ENCODE data around the gene PDRG1.
A peak's percentile ranks its signal among the peaks of the same experiment; 100 is the strongest.

PDRG1 gene

DNA sequence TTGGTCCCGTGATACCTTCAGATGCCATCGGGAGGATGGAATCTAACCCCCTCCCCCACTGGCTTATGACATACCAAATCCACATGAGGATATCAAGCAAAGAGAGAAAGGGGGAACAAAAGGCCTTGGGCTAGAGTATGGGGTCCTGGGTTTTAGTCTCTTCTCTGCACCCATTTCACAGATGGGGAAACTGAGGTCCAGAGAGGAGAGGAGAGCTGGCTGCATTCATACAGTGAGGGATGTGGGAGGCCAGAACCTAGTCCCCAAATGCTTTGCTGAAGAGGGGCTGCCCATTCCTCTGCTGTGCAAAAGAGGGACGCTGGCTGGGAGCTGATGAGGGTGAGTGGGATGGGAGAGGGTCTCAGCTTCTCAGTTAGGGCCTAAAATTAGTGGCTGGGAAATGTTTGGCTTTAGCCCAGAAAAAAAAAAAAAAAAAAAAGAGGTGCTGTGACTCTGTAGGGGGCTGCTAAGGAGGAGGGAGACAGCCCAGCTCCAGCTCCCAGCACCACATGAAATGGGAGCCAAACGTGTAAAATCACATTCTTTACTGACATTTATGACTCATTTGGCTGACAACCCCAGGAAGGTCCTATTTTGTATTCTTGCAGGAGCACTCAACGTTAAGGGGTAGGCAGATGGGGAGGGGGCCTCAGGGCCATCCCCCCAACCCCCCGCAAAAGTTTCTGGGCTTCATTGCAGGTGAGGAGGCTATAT is 28.0 kb upstream of the PDRG1 start:
- Histone ChIP-seq H3K9me3 (ENCODE audit: insufficient read depth, low read depth, low read length) (no peaks in the 10 kb centered on the region), H3K27me3 (ENCODE audit: insufficient read depth, low read length) (no peaks in the 10 kb centered on the region), H3K27ac (ENCODE audit: low read length) (no peak overlapping the region), H3K9ac (ENCODE audit: low read depth, low read length) (no peak overlapping the region), H3K36me3 (ENCODE audit: insufficient read depth, low read depth, low read length) (no peaks in the 10 kb centered on the region), H3K4me1 (ENCODE audit: insufficient read depth, low read length) (peaks cover 5% of the 10 kb centered on the region; the same call in 1 of the 2 replicates), H3K4me3 (ENCODE audit: low read length) (no peak overlapping the region)

DNA sequence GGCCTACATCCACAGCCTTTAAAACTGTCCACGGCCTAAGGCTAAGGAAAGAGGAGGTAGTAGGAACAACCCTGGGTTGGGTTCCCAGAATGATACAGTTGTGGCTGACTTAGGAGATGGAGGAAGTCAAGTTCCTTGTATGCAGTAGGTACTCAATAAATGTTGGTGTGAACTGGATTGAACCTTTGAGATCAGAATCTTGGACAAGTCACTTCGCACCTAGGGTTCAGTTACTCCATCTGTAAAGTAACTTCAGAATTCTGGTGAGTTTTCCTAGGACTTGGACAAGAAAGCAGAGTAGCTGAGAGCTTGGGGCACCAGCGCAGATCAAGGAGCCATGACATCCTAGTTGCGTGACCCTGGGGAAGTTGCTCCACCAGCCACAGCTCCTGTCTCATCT is 25.2 kb upstream of the PDRG1 start:
- Histone ChIP-seq H3K36me3 (ENCODE audit: insufficient read depth, low read depth, low read length) (no peaks in the 10 kb centered on the region), H3K9me3 (ENCODE audit: insufficient read depth, low read depth, low read length) (no peaks in the 10 kb centered on the region), H3K9ac (ENCODE audit: low read depth, low read length) (no peak overlapping the region), H3K27me3 (ENCODE audit: insufficient read depth, low read length) (peaks cover 6% of the 10 kb centered on the region; the same call in 1 of the 2 replicates), H3K4me3 (ENCODE audit: low read length) (no peak overlapping the region), H3K4me1 (ENCODE audit: insufficient read depth, low read length) (peaks cover 13% of the 10 kb centered on the region), H3K27ac (ENCODE audit: low read length) (no peak overlapping the region)

- Histone ChIP-seq H3K27me3 (ENCODE audit: insufficient read depth, low read length) (peaks cover 15% of the 10 kb centered on the region; the same call in 1 of the 2 replicates), H3K4me1 (ENCODE audit: insufficient read depth, low read length) (peaks cover 13% of the 10 kb centered on the region), H3K36me3 (ENCODE audit: insufficient read depth, low read depth, low read length) (no peaks in the 10 kb centered on the region), H3K27ac (ENCODE audit: low read length) (no peak overlapping the region), H3K4me3 (ENCODE audit: low read length) (no peak overlapping the region), H3K9me3 (ENCODE audit: insufficient read depth, low read depth, low read length) (no peaks in the 10 kb centered on the region), H3K9ac (ENCODE audit: low read depth, low read length) (no peak overlapping the region)
Observed at GRCh38 chr20:31975874-31976273, 24.0 kb upstream of the PDRG1 start.

- H3K27ac ChIP-seq (ENCODE audit: low read length) = peak overlapping the region; percentile 79
- peaks cover 23% of the 10 kb centered on the region for H3K27me3 ChIP-seq (ENCODE audit: insufficient read depth, low read length)
- no peaks in the 10 kb centered on the region for H3K9me3 ChIP-seq (ENCODE audit: insufficient read depth, low read depth, low read length)
- H3K36me3 ChIP-seq (ENCODE audit: insufficient read depth, low read depth, low read length) = no peaks in the 10 kb centered on the region
- H3K9ac ChIP-seq (ENCODE audit: low read depth, low read length) = peak overlapping the region; percentile 62; the same call in 1 of the 2 replicates
- H3K4me3 ChIP-seq (ENCODE audit: low read length) = peak overlapping the region; percentile 42; the same call in 1 of the 2 replicates
- H3K4me1 ChIP-seq (ENCODE audit: insufficient read depth, low read length) = peaks cover 13% of the 10 kb centered on the region
Observed at GRCh38 chr20:31974951-31975487, 23.2 kb upstream of the PDRG1 start.

GRCh38 chr20:31974296-31974695 is 22.4 kb upstream of the PDRG1 start:
- Histone ChIP-seq H3K9ac (ENCODE audit: low read depth, low read length) (peak overlapping the region; percentile 62; the same call in 1 of the 2 replicates), H3K4me3 (ENCODE audit: low read length) (peak overlapping the region; percentile 42; the same call in 1 of the 2 replicates), H3K27me3 (ENCODE audit: insufficient read depth, low read length) (peaks cover 30% of the 10 kb centered on the region), H3K4me1 (ENCODE audit: insufficient read depth, low read length) (peaks cover 13% of the 10 kb centered on the region), H3K9me3 (ENCODE audit: insufficient read depth, low read depth, low read length) (no peaks in the 10 kb centered on the region), H3K27ac (ENCODE audit: low read length) (peak overlapping the region; percentile 79), H3K36me3 (ENCODE audit: insufficient read depth, low read depth, low read length) (no peaks in the 10 kb centered on the region)

- no peak overlapping the region for H3K4me3 ChIP-seq (ENCODE audit: low read length)
- peaks cover 19% of the 10 kb centered on the region for H3K4me1 ChIP-seq (ENCODE audit: insufficient read depth, low read length)
- no peaks in the 10 kb centered on the region for H3K9me3 ChIP-seq (ENCODE audit: insufficient read depth, low read depth, low read length)
- no peaks in the 10 kb centered on the region for H3K36me3 ChIP-seq (ENCODE audit: insufficient read depth, low read depth, low read length)
- no peak overlapping the region for H3K9ac ChIP-seq (ENCODE audit: low read depth, low read length)
- peaks cover 38% of the 10 kb centered on the region for H3K27me3 ChIP-seq (ENCODE audit: insufficient read depth, low read length)
- H3K27ac ChIP-seq (ENCODE audit: low read length) = no peak overlapping the region
Observed at GRCh38 chr20:31972471-31973021, 20.7 kb upstream of the PDRG1 start.

GRCh38 chr20:31969991-31970390 is 18.1 kb upstream of the PDRG1 start:
- Histone ChIP-seq H3K9ac (ENCODE audit: low read depth, low read length) (no peak overlapping the region), H3K4me3 (ENCODE audit: low read length) (no peak overlapping the region), H3K4me1 (ENCODE audit: insufficient read depth, low read length) (peaks cover 22% of the 10 kb centered on the region), H3K27ac (ENCODE audit: low read length) (no peak overlapping the region), H3K36me3 (ENCODE audit: insufficient read depth, low read depth, low read length) (no peaks in the 10 kb centered on the region), H3K9me3 (ENCODE audit: insufficient read depth, low read depth, low read length) (no peaks in the 10 kb centered on the region), H3K27me3 (ENCODE audit: insufficient read depth, low read length) (peaks cover 52% of the 10 kb centered on the region)

GRCh38 chr20:31968291-31969126 is 16.7 kb upstream of the PDRG1 start:
- H3K4me1 ChIP-seq (ENCODE audit: insufficient read depth, low read length) = peaks cover 13% of the 10 kb centered on the region; the same call in 1 of the 2 replicates
- no peaks in the 10 kb centered on the region for H3K9me3 ChIP-seq (ENCODE audit: insufficient read depth, low read depth, low read length)
- no peak overlapping the region for H3K27ac ChIP-seq (ENCODE audit: low read length)
- peaks cover 60% of the 10 kb centered on the region for H3K27me3 ChIP-seq (ENCODE audit: insufficient read depth, low read length)
- peak overlapping the region; percentile 64 for H3K4me3 ChIP-seq (ENCODE audit: low read length)
- no peak overlapping the region for H3K9ac ChIP-seq (ENCODE audit: low read depth, low read length)
- H3K36me3 ChIP-seq (ENCODE audit: insufficient read depth, low read depth, low read length) = no peaks in the 10 kb centered on the region

- H3K4me3 ChIP-seq (ENCODE audit: low read length) = peak within 1 kb of the TSS; percentile 74
Observed at GRCh38 chr20:31967830-31968249, 16.0 kb upstream of the PDRG1 start, which contains the start of gene XKR7. Gene XKR7, plus strand, starts transcription at chr20:31968151. Its CDS starts 25 bp downstream, at chr20:31968176.

GRCh38 chr20:31966991-31967655 is 15.3 kb upstream of the PDRG1 start:
- Histone ChIP-seq H3K4me3 (ENCODE audit: low read length) (peak overlapping the region; percentile 74), H3K27me3 (ENCODE audit: insufficient read depth, low read length) (peaks cover 57% of the 10 kb centered on the region), H3K4me1 (ENCODE audit: insufficient read depth, low read length) (peaks cover 13% of the 10 kb centered on the region; the same call in 1 of the 2 replicates), H3K36me3 (ENCODE audit: insufficient read depth, low read depth, low read length) (no peaks in the 10 kb centered on the region), H3K27ac (ENCODE audit: low read length) (no peak overlapping the region), H3K9me3 (ENCODE audit: insufficient read depth, low read depth, low read length) (no peaks in the 10 kb centered on the region), H3K9ac (ENCODE audit: low read depth, low read length) (peak overlapping the region; percentile 26; the same call in 1 of the 2 replicates)

More at GRCh38 chr20:31967830-31968249, 16.0 kb upstream of the PDRG1 start, which contains the start of gene XKR7:
- peaks cover 13% of the 10 kb centered on the region; the same call in 1 of the 2 replicates for H3K4me1 ChIP-seq (ENCODE audit: insufficient read depth, low read length)
- no peaks in the 10 kb centered on the region for H3K9me3 ChIP-seq (ENCODE audit: insufficient read depth, low read depth, low read length)
- peak within 1 kb of the TSS; percentile 26; the same call in 1 of the 2 replicates for H3K9ac ChIP-seq (ENCODE audit: low read depth, low read length)
- no peak within 1 kb of the TSS for H3K27ac ChIP-seq (ENCODE audit: low read length)
- no peaks in the 10 kb centered on the region for H3K36me3 ChIP-seq (ENCODE audit: insufficient read depth, low read depth, low read length)
- H3K27me3 ChIP-seq (ENCODE audit: insufficient read depth, low read length) = peaks cover 60% of the 10 kb centered on the region

- no peak overlapping the region for H3K27ac ChIP-seq (ENCODE audit: low read length)
- peaks cover 29% of the 10 kb centered on the region for H3K27me3 ChIP-seq (ENCODE audit: insufficient read depth, low read length)
- no peak overlapping the region for H3K9ac ChIP-seq (ENCODE audit: low read depth, low read length)
- H3K9me3 ChIP-seq (ENCODE audit: insufficient read depth, low read depth, low read length) = no peaks in the 10 kb centered on the region
- H3K4me1 ChIP-seq (ENCODE audit: insufficient read depth, low read length) = peaks cover 8% of the 10 kb centered on the region; the same call in 1 of the 2 replicates
- no peak overlapping the region for H3K4me3 ChIP-seq (ENCODE audit: low read length)
- H3K36me3 ChIP-seq (ENCODE audit: insufficient read depth, low read depth, low read length) = no peaks in the 10 kb centered on the region
Observed at GRCh38 chr20:31963889-31964288, 12.0 kb upstream of the PDRG1 start.

Data from iPS-20b (cell line).